ENCODE data around the gene PRR33.

GRCh38 chr11:1880746-1881441 lies 10.8 kb downstream of the PRR33 start:
- TF ChIP-seq POLR2A (IDR thresholded peaks at IDR 0.05): no peak
- TF ChIP-seq CTCF (IDR thresholded peaks at IDR 0.05): no peak

Measured in right lobe of liver (tissue), 4 donors.